MV-4-11 (cell line): Measurements from ENCODE around the gene FUS.
A peak's percentile ranks its signal among the peaks of the same experiment; 100 is the strongest.
"Not testable (repeated sequence)": the region's sequence is repeated elsewhere in the genome, so short reads cannot be mapped to it uniquely, and the experiment has no call there.

Source experiments
- DNase-seq: peaks from one replicate; lab custom pipeline; 2025; lab: John Stamatoyannopoulos, UW

Gene FUS

DNA sequence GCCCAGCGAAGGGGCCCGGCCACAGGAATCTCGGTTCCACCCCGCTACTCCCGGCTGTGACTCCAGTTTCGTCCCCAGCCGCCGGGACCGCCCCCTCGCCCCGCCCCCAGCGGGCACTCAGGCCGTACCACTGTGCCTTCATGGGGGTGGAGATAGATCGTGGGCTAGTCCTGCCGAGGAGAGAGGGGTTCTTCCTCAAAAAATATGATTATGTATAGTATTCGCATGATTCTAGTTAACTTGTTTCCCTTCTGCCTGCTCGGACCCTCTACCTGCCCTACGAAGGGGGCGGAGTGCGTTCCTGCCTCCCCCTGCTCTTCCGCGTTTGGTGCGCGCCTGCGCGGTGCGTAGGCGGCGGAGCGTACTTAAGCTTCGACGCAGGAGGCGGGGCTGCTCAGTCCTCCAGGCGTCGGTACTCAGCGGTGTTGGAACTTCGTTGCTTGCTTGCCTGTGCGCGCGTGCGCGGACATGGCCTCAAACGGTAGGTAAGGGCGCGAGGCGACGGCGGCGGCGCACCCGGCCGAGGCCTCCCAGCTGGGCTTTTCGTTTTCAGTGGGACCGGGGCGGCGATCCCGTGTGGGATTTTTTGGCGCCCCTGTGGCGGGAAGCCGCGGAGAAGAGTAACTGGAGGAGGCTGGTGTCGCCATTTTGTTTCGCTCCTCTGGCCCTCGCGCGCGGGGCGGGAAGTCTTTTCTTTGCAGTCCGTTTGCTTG, at the start of gene FUS:
TSS of gene FUS (plus strand) at position 393 of the 713 bp plus-strand sequence. CDS start at position 469, 76 bp downstream.
- DNase-seq, result peak; percentile 78

DNA sequence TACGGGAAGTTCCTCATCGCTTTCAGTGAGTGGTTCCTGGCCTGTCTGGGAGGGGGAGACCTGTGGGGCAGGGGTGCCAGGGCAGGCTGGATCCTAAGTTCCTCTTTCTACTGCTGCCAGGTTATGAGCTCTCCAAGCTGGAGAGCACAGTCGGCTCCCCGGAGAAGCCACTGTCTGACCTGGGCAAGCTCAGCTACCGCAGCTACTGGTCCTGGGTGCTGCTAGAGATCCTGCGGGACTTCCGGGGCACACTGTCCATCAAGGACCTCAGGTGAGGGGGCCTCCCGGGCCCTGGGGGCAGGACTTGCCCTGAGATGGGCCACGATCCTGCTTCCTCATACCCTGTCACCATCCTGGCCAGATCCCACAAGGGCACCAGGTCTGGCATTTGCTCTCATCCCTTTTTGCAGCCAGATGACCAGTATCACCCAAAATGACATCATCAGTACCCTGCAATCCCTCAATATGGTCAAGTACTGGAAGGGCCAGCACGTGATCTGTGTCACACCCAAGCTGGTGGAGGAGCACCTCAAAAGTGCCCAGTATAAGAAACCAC, 49.5 kb upstream of the FUS start:
- peak; percentile 41 for DNase-seq

DNA sequence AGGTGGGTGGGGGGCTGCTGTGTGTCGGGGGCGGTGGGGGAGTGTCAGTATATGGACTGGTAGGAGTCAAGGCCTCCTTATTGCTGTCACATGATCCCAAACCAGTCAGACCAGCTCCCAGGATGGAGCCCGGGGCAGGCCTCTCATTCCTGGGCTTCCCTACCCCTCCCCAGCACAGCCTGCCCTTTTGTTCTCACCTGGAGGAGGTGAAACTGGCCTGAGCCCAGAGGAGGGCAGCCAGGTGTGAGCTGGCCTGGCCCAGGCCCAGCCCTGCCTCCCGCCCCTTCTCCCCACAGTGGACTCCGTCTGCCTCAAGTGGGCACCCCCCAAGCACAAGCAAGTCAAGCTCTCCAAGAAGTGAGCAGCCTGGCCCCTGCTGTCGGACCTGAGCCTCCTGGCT, 49.0 kb upstream of the FUS start:
- no peak for DNase-seq

DNA sequence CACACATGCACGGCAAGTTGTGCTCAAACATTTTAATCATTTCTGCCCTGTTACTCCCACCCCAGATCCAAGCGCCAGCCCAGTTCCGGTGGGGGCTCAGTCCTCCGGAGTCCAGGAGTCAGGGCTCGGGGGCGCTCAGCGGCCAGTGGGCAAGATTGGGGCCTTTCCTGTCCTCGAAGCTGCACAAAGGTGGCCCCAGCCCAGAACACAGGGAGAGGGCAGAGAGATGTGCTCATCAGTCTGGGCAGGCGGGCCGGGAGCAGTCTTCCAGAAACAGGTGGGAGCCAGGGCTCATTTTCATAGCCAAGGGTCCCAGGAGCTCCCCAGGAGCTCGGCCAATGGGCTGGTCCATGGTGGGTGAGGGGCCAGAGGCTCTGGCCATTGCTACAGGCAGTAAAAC, 48.5 kb upstream of the FUS start:
- no peak for DNase-seq

DNA sequence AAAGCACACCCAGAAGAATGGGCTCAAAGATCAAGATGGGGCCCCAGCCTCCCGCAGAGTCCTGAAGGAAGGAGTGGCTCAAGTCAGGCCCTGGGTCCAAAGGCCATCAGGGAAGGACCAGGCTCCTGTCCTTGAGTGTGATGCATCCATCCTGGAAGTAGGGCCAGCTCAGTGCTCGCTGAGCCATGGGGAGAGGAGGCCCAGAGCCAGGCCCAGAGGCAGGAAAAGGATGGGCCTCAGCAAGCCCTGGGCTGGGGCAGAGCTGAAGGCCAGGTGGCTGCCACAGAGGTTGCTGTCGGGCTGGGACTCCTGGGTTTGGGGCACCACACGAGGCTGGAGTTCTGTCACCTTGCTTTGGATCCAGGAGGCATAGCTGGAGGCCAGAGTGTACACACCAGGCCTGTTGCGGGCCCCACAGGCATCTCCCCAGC, 48.1 kb upstream of the FUS start:
- DNase-seq, result no peak

DNA sequence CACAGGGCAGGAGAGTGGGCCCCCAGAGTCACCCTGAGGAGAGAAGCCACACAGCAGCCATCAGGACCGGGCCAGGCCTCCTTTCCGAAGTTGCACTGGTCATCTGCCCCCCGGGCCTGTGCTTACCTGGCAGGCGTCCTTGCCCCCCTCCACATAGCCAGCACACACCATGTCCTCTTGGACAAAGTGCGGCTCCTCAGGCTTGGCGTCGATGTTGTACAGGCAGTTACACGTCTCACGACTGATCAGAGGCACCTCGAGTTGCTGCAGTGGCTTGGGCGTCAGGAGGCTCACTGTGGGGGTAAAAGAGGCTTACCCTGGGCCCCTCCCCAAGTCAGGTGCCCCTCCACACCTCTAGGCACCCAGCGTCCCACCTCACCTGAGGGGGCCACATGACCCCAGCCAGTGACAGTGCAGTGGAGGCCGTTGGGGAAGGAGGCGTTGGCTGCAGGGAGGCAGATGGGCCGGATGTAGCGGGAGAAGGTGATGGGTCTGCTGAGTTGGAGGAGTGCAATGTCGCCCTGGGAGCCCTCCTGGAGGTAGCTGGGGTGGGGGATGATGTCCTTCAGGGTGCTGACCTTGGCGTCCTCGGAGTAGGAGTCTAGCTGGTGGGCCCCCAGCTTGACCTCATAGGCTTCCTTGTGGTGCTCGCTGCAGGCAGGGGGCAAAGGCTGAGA, 47.5 kb upstream of the FUS start:
- DNase-seq, result no peak

DNA sequence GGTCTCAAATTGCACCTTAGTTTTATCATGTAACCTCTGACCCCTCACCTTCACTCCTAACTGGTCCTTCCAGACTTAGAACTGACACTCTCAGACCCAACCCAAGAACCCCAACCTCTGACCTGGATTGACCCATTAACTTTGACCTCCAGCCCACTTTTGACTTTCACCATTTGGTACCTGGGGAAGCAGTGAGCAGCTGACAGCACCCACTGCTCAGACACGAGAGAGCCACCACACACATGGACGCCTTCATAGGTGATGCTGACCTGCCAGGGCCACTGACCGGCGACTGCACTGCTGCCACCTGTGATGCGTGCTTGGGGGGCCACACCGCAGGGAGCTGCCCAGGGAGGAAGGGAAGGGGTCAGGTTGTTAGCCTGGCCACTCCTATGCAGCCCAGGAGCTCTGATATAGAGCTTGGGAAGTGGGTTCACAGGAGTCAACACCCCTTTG, 46.9 kb upstream of the FUS start:
- DNase-seq, result no peak

DNA sequence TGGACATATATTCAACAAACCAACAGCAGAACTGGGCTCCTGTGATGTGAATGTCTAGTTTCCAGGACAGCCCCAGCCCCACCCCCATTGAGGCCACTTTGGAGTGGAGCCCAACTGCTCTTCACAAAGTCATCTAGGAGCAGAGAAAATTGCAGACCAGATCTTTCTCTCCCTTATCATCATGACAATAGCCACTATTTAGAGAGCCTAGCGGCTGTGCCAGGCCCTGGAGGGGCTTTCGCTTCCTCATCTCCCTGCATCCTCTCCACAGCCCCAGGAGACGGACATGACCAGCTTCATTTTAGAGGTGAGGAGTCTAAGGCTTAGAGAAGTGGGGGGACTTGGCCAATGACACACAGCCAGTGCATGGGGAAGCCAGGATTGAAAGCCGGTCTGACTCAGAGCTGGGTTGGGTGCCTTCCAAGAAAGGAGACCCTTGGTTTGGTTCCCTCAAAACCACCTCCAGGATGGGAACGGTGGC, 45.8 kb upstream of the FUS start:
- peak; percentile 92 for DNase-seq

DNA sequence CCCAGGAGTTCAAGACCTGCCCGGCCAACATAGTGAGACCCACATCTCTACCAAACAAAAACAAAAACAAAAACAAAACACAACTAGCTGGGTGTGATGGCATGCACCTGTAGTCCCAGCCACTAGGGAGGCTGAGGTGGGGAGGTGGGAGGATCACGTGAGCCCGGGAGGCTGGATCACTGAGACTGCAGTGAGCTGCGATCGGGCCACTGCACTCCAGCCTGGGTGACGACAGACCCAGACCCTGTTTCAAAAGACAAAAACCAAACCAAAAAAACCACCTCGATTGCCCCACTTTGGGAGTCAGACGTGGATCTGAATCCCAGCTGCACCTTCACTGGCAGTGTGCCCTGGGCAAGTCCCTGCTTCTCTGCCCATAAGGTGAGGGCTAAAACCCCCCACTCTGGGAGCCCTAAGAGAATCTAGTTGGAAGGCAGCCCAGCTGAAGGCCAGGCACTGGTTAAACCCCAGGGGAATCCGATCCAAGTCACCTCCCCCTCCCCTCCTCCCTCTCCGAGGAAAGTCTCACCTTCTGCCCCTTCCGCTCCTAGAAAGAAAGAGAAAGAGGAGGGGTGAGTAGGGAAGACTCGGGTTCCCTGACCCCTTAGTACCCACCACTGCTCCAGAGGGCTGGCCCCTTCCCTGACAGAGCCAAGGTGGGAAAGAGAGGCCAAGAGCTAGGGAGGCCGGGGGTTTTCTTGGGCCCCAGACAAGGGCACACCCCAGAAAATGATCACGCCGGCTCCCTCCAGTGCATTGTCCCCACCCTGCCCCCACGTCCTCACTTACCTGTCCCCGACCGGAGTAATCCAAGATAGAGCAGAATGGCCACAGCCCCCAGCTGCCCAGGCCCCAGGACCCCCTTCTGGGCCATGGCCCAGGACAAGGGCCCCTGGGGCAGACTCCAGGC, 45.1 kb upstream of the FUS start:
- DNase-seq, result peak; percentile 68

DNA sequence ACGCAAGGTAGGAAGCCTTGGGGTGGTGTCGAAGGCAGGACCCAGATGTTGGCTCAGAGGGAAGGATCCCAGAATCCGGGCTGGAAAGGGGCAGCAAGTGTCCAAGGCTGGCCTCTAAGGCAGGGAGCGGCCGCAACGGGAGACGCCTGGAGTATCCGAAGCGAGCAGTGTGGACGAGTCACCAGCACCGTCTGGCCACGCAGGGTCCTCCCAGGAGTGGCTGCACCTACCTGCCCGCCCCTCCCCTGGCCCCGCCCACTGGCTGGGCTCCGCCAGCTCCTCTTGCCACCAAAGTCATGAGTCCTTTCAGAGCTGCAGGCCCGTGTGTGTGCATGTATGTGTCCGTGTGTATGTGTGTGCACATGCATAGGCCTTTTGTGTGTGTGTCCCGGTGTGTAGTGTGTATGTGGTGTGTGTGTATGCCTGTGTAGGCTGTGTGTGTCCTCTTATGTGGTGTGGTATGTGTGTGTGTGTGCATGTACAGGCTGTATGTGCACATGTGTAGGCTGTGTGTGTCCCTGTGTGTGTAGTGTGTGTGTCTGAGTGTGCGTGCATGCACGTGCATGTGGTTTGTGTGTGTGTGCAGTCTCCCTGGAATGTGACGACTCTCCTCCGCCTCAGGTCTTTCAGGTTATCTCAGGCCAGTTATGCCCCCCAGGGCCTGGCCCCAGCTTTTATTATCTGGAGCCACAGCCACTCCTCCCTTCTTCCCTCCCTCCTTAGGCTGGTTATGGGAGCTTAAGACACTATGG, 44.2 kb upstream of the FUS start, which contains the start of gene PRSS8:
TSS of gene PRSS8 (minus strand) at position 193 of the 752 bp plus-strand sequence. CDS start 229 bp downstream, outside the sequence.
- no peak for DNase-seq

DNA sequence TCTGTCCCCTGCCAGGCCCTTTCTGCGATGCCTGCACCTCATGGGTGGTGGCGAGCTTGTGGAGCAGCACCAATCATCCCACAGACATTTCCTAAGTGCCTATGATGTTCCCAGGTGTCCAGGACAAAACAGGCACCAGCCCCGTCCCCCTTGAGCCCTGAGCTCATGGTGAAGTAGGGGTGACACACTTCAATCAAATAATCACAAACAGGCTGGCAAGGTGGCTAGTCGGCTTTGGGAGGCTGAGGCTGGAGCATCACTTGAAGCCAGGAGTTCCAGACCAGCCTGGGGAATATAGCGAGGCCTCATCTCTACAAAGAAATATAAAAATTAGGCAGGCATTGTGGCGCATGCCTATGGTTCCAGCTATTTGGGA, 43.7 kb upstream of the FUS start:
- no peak for DNase-seq

DNA sequence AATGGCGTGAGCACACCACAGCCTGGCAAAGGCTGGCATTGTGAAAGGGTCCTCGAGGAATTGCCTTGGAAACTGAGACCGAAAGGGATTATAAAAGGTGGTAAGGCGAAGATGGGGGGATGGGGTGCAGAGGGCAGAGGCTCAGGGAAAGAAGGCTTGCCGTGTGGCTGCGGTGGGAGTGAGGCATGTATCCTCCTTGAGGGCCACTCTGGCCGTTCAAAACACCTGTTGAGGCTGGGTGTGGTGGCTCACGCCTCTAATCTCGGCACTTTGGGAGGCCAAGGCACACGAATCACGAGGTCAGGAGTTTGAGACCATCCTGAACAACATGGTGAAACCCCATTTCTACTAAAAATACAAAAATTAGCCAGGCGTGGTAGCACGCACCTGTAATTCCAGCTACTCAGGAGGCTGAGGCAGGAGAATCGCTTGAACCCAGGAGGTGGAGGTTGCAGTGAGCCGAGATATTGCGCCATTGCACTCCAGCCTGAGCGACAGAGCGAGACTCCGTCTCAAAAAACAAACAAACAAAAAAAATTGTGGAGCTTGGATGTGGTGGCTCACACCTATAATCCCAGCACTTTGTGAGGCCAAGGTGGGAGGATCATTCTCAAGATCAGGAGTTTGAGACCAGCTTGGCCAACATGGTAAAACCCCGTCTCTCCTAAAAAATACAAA, 43.0 kb upstream of the FUS start:
- not testable (repeated sequence) for DNase-seq

DNA sequence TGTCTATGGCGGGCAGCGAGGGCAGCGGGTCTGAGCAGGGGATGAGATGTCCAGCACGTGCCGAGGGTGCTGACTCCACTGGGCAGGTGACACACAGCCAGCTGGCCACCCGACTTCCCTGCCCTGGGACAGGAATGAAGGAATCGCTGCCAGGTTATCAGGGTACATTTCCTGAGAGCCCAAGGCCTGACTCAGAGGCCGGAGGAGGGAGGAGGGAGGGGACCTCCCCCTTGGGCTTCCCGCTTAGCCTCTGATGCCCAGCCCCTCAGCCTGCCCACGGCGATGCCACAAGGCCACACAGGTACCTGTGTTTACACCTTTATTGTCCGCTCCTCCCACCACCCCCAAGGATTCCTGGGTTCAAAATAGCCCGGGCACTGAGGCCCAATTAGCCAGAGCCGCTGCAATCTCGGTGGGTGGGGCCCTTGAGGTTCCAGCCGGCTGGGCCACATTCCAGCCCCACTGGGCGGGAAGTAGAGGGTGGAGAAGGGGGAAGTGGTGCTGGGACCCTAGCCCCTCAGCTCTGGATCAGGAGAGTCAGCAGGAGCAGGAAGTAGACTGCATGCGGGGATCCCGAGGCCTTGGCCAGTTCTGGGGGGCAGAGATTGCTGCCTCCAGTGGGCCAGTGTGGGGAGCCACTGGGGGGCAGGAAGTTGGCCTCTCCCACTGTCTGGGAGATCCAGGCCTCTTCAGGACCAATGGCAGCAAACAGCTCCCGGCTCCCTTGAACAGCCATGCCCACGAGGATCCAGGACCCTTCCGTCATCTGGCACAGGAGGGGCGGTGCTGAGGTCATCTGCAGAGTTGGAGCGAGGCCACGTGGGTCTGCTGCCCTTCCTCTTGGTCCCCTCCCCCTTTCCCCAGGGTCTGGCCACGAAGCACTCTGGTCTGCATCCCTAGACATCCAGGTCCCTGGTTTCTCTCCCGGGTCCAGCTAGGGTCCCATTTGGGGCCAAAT, 41.0 kb upstream of the FUS start:
- DNase-seq, result no peak

DNA sequence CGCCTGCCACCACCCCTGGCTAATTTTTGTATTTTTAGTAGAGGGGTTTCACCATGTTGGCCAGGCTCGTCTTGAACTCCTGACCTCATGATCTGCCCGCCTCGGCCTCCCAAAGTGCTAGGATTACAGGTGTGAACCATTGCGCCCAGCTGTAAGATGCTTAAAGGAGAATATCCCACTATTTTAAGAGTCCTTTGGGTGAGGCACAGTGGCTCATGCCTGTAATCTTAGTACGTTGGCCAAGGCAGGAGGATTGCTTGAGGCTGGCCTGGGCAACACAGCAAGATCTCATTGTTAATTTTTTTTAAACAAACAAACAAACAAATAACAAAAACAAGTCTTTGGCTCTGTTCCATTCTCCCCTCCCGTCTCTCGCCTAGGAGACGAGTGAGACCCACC, 38.9 kb upstream of the FUS start:
- DNase-seq, result not testable (repeated sequence)

DNA sequence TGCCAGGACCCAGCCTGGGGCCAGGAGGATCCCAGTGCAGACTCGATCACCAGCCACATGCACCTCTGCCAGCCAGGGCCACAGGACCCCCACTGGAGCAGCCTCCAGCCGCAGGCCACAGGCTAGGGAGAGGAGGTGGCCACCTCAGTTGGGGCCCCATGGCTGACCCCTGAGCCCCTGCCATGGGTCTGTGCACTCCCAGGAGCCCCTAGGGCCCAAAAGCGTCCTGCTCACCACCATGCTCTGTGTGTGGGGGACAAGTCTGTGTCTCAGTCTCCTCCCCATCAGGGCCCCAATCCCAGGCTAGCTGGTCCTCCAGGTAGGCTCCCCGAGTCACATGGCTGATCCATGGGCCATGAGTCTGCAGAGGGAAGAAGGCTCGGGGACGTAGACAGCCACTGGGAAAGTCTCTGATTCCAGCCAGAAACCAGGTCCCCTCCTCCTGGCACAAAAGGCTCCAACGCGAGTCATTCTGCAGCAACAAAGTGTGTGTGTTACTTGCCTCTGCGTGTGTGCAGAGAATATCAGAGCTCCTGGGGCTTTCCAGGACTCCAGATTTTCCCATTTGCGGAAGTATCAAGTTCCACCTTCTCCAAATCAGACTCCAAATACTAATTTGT, 38.3 kb upstream of the FUS start:
- no peak for DNase-seq

DNA sequence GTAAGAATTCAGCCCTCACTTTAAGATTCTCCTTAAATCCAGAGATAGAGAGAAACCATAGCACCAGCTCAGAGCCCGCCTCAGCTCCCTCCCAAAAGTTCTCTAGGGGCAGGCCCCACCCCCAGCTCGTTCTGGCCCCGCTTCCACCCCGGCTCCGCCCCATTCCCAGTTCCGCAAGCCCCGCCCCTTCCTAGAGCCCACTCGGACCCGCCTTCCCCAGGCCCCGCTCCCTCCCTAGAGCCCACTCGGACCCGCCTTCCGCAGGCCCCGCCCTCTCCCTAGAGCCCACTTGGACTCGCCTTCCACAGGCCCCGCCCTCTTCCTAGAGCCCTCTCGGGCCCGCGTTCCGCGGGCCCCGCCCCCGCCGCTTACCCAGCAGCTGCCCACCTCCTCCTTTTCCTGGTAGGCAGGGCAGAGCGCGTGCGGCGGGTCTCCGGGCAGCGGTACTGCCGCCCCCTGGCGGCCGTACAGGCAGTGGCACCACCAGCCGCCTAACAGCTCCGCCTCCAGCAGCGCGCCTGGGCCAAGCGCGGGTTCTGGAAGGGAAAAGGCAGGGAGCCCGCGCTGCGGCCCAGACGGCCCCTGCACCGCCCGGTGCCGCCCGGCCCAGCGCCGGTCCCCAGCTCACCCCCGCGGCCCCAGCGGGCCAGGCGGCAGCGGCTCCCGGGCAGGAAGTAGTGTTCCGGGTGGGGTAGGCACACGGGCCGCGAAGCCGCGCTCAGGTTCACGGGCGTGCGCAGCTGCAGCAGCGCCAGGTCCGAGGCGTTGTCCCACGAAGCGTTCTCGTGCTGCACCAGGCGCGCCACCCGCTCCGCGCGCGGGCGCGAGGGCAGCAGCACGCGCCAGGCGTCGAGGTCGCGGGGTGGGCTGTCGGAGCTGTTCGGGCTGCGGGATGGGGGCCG, 37.6 kb upstream of the FUS start:
- DNase-seq, result peak; percentile 97

DNA sequence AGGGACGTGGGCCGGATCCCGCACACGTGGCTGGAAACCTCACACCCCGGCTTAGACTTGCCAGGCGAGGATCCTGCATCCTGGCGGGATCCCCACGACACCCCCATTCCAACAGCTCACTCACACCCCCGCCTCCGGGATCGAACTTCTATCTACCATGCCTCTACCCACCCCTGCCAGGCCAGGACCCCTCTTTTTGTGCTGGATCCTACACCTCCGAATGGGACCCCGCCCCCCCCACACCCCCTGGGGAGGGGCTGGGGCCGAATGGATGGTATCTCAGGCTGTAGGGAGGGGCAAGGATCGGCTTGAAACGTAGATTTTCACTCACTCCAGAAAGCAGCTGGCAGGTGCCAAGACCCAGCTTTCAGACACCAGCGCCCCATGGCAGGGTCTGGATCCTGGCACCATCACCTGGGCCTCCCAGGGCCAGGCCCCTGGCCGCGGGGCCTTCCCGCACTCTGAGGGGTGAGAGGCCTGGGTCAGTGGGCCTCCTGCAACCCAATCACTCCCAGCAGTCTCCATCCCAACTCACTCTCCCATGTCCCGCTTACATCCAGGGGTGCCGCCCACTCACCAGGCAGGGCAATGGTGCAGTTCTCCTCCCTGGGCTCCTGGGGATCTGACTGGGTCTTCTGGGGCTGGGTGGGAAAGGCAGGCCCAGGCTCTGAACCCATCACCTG, 36.8 kb upstream of the FUS start:
- DNase-seq, result no peak
